ENCODE data around the gene GRAPL.
"Not testable (repeated sequence)": the region's sequence is repeated elsewhere in the genome, so short reads cannot be mapped to it uniquely, and the experiment has no call there.

- not testable (repeated sequence) for TF ChIP-seq CTCF, POLR2AphosphoS5 (IDR thresholded peaks at IDR 0.05)
Observed at GRCh38 chr17:19144373-19144772, 17.0 kb downstream of the GRAPL start.

Data from stomach (tissue), 4 donors.